ENCODE results near the gene PHYKPL. TPM values are rescaled to one million over a fixed set of nuclear protein-coding genes. Genes with fewer than 3 reads are reported as not detected.
"Not testable (repeated sequence)": the region's sequence is repeated elsewhere in the genome, so short reads cannot be mapped to it uniquely, and the experiment has no call there.

The PHYKPL gene
- total RNA-seq, 2 donors from 2014 or later = 133 to 191 TPM

DNA sequence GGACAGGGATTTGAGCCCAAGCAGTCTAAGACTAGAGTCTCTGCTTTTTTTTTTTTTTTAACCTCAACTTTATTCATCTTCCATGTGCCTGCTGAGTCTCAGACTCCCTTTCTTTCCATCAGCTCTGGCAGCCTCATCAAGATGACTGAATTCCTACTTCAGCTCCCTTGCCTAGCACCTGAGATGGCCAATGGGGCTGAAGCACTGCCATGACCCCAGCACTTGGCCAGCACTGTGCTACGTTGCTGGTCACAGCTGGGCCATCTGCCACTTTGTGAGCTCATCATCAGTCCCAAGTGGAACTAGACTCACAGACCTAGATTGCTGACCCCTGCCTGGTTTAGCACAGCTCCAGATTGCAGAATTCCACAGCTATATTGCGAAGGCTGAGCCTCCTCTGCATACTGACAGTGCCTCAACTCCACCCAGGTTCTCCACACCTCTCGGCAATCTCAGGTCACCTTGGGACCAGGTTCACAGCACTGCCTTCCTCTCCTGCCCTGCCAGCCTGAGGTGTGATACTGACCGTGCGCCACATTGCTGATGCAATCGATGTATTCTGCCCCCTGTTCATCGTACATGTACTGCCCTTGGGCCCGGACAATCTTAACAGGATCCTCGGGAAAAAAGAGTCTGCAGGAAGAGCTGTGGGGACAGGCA, 1.6 kb downstream of the PHYKPL start:
- H3K4me1 Mint-ChIP-seq (ENCODE audit: low read depth in 2 of 2) = peaks cover 49 to 55% of the 10 kb centered on the region in 2 donors
- peak overlapping the region; percentile 68 to 84 for H3K27ac Mint-ChIP-seq
- peak overlapping the region; percentile 90 for H3K4me3 Mint-ChIP-seq
- ATAC-seq = no peak
- no peaks in the 10 kb centered on the region for H3K27me3 Mint-ChIP-seq
- no peak for DNase-seq (ENCODE audit: low spot score)
- peaks cover 18% of the 10 kb centered on the region for H3K36me3 Mint-ChIP-seq
- no peaks in the 10 kb centered on the region for H3K9me3 Mint-ChIP-seq

DNA sequence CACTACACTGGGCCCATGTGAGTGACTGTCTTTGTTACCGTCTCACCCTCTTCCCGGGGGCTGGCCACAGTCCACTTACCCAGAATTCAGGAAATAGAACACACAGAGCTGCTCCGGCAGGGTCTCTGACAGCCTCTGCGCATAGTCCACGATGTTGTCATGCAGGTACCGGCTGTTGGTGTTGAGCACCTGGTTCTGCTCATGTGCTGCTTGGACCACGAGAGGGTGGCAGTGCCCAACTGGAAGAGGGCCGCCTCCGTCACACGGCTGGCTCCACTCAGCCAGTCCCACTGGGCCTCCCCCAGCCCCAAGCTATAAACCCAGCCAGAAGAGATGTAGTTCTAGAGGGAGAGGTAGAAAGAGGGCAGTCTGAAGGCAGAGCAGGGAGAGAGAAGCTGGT, 2.7 kb downstream of the PHYKPL start:
- Mint-ChIP-seq H3K27me3 (no peaks in the 10 kb centered on the region), H3K4me1 (ENCODE audit: low read depth in 2 of 2) (peaks cover 46 to 50% of the 10 kb centered on the region in 2 donors), H3K9me3 (no peaks in the 10 kb centered on the region), H3K4me3 (peak overlapping the region; percentile 90), H3K36me3 (peaks cover 18% of the 10 kb centered on the region), H3K27ac (peak overlapping the region; percentile 68 to 82)
- ATAC-seq (no peak), DNase-seq (ENCODE audit: low spot score) (no peak)

DNA sequence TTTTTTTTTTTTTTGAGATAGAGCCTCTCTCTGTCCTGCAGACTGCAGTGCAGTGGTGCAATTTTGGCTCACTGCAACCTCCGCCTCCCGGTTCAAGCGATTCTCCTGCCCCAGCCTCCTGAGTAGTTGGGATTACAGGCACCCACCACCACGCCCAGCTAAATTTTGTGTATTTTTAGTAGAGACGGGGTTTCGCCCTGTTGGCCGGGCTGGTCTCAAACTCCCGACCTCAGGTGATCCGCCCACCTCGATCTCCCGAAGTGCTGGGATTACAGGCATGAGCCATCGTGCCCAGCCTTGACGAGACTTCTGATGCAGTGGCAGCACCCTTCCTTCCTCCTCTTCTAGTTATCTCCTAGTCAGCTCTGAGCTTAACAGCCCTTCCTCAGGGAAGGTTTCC, 3.5 kb downstream of the PHYKPL start:
- not testable (repeated sequence) for H3K9me3 Mint-ChIP-seq; H3K27me3 Mint-ChIP-seq; DNase-seq (ENCODE audit: low spot score); ATAC-seq
- H3K4me3 Mint-ChIP-seq = peak overlapping the region; percentile 90
- H3K36me3 Mint-ChIP-seq = peaks cover 18% of the 10 kb centered on the region
- peak overlapping the region; percentile 59 to 82 for H3K27ac Mint-ChIP-seq
- peaks cover 46 to 49% of the 10 kb centered on the region in 2 donors for H3K4me1 Mint-ChIP-seq (ENCODE audit: low read depth in 2 of 2)

DNA sequence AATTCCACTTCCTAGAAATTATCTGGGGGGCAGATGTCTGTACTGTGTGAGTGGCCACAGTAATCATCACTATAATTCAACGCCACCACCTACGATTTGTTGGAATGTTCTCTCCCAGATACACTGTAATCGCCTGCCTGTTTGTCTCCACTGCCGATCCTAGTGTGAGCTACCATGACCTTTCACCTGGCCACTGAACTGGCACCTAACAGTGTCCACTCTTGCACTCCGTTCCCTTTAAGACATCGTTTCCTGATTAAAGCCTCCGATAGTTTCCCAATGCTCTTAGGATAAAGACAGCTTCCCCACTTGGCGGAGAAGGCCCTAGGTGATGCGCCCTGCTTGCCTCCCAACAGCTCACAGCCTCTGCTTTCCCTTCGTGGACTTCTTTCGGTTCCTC, 4.0 kb downstream of the PHYKPL start:
- H3K4me3 Mint-ChIP-seq = no peak overlapping the region
- peaks cover 51 to 52% of the 10 kb centered on the region in 2 donors for H3K4me1 Mint-ChIP-seq (ENCODE audit: low read depth in 2 of 2)
- ATAC-seq = no peak
- H3K9me3 Mint-ChIP-seq = no peaks in the 10 kb centered on the region
- peaks cover 18% of the 10 kb centered on the region for H3K36me3 Mint-ChIP-seq
- H3K27ac Mint-ChIP-seq = peak overlapping the region in 1 of 2 donors; percentile 59
- no peak for DNase-seq (ENCODE audit: low spot score)
- H3K27me3 Mint-ChIP-seq = no peaks in the 10 kb centered on the region

DNA sequence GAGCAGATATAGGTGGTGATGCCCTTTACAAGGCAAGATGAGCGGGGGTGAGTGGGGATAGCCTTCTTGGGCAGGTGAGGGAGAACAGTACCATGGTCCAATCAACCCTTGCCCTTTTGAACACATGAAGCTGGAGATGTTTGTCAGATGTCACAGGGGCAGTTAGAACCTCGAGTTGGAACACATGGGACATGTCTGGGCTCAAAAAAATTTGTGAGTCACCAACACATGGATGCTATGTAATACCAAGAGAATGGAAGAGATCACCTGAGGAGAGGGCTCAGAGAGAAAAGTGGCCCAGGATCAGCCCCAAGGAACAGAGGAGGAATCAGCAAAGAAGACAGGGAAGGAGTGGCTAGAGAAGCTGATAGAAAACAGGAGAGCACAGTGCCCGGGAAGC, 4.7 kb downstream of the PHYKPL start:
- Mint-ChIP-seq H3K36me3 (peaks cover 18% of the 10 kb centered on the region), H3K4me1 (ENCODE audit: low read depth in 2 of 2) (peaks cover 51 to 57% of the 10 kb centered on the region in 2 donors), H3K27me3 (no peaks in the 10 kb centered on the region), H3K27ac (peak overlapping the region in 1 of 2 donors; percentile 63), H3K4me3 (no peak overlapping the region), H3K9me3 (no peaks in the 10 kb centered on the region)
- DNase-seq (ENCODE audit: low spot score) (no peak), ATAC-seq (no peak)

DNA sequence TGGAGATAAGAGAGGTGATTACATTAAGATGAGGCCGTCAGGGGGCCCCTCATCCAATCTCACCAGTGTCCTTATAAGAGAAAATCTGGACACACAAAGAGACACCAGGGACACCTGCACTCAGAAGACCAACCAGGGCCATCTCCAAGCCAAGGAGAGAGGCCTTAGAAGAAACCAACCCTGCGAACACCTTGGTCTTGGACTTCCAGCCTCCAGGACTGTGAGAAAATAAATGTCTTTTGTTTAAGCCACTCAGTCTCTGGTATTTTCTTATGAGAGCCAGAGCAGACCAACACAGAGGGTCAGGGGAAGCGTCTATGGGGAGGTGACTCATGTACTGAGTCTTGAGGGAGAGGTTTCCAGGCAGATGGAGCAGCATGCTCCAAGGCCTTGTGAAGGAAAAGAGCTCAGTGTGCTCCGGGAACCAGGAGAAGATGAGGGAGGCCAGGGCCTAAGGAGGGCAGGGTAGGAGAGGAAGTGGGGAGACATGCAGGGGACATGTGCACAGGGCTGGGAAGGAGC, 5.4 kb downstream of the PHYKPL start:
- Mint-ChIP-seq H3K9me3 (no peaks in the 10 kb centered on the region), H3K27me3 (no peaks in the 10 kb centered on the region), H3K27ac (peak overlapping the region; percentile 63 to 81), H3K4me1 (ENCODE audit: low read depth in 2 of 2) (peaks cover 50 to 59% of the 10 kb centered on the region in 2 donors), H3K4me3 (peak overlapping the region; percentile 16), H3K36me3 (peaks cover 18% of the 10 kb centered on the region)
- ATAC-seq (no peak), DNase-seq (ENCODE audit: low spot score) (no peak)

DNA sequence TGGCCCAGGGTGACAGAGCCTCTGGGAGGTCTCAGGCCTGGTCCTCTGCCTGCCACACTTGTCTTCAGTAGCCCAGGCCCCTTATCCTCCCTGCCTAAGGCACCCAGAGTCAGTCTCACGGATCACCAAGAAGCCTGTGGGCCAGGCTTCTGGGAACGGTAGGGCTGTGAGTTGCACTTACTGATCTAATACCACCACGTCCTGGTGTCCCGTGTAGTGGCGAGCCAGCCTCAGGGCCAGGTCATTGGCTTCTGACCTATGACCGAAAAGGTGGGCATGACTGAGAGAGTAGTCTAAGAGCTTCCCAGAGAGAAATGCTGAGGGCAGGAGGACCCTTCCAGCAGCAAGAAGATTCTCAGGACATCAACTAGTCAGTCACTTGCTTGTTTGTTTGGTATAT, 7.4 kb downstream of the PHYKPL start:
- ATAC-seq = no peak
- H3K27me3 Mint-ChIP-seq = no peaks in the 10 kb centered on the region
- no peaks in the 10 kb centered on the region for H3K9me3 Mint-ChIP-seq
- no peak overlapping the region for H3K27ac Mint-ChIP-seq
- H3K4me1 Mint-ChIP-seq (ENCODE audit: low read depth in 2 of 2) = peaks cover 47 to 66% of the 10 kb centered on the region in 2 donors
- no peak overlapping the region for H3K4me3 Mint-ChIP-seq
- DNase-seq (ENCODE audit: low spot score) = no peak
- H3K36me3 Mint-ChIP-seq = peaks cover 18% of the 10 kb centered on the region

DNA sequence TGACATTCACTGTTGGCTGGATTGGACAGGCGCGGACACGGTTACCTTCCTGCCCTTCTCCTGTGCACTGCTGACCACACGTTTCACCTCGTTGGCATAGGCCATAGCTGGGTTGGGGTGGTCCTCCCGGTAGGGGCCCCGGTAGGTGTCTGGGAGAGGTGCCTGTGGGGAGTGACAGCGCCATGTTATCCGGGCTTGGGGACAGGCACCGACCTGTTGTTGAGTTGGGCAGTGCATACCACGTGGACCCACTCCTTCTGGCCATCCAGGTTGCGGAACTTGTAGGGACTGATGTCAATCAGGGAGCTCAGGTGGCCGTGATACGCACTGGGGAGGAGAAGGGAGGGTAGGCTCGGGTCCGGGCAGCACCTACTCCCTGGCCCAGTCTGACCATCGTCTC, 8.2 kb downstream of the PHYKPL start:
- H3K36me3 Mint-ChIP-seq = peaks cover 15% of the 10 kb centered on the region
- H3K9me3 Mint-ChIP-seq = no peaks in the 10 kb centered on the region
- DNase-seq (ENCODE audit: low spot score) (no peak), ATAC-seq (no peak)
- peaks cover 42 to 58% of the 10 kb centered on the region in 2 donors for H3K4me1 Mint-ChIP-seq (ENCODE audit: low read depth in 2 of 2)
- no peaks in the 10 kb centered on the region for H3K27me3 Mint-ChIP-seq
- H3K27ac Mint-ChIP-seq = peak overlapping the region in 1 of 2 donors; percentile 36
- no peak overlapping the region for H3K4me3 Mint-ChIP-seq

DNA sequence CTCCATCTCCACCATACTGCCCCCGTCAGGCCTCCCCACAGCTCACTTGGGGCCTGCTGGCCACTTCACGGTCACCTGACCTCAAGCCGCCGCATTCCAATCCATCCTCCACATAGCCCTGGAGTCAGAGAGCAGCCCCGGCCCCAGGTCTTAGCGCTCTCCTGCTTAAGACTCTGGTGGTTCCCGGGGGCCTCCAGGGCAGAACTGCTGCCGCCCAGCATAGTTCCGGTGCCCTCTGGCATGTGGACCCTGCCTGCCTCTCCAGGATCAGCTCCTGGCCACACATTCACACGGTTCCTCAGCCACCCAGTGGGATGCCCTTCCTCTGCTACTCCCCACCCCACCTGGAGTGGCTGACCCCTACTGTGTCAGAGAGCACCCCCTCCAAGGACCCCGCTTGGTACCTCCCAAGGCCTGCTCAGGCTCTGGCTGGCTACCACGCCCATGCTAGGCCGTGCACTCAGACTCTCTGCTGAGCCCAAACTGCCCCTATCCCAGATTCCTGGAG, 8.7 kb downstream of the PHYKPL start:
- Mint-ChIP-seq H3K4me1 (ENCODE audit: low read depth in 2 of 2) (peaks cover 40 to 55% of the 10 kb centered on the region in 2 donors), H3K9me3 (no peaks in the 10 kb centered on the region), H3K27me3 (no peaks in the 10 kb centered on the region), H3K36me3 (peaks cover 18% of the 10 kb centered on the region), H3K4me3 (no peak overlapping the region), H3K27ac (peak overlapping the region in 1 of 2 donors; percentile 36)
- ATAC-seq (peak in 1 of 2 donors; percentile 21), DNase-seq (ENCODE audit: low spot score) (no peak)

DNA sequence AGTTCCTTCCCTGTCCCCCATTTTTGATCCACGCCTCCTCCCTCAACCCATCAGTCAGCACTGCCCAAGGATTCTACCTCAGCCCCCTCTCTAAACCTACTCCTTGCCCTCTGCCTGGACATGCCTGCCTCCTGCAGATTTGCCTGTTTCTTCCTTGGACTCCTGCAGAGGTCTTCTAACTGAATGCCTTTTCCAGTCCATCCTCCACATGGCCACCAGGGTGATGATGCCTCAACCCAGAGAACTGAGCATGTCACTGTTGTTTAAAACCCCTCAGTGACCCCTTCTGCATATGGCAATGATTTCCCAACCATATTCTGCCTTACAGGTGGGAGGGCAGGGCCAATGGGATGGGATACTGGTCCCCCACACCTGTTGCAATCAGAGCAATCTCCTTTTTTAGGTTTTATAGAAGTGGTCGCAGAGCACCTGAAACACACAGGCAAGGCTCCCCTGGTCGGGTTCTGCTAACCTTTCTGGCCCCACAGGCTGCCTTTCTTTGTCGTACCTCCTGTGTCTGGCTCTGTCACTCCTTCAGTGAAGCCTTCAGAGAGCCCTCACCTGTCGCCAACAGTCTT, 9.3 kb downstream of the PHYKPL start:
- Mint-ChIP-seq H3K4me1 (ENCODE audit: low read depth in 2 of 2) (peaks cover 36 to 55% of the 10 kb centered on the region in 2 donors), H3K4me3 (no peak overlapping the region), H3K9me3 (no peaks in the 10 kb centered on the region), H3K27me3 (no peaks in the 10 kb centered on the region), H3K27ac (peak overlapping the region; percentile 32 to 36), H3K36me3 (peaks cover 21% of the 10 kb centered on the region)
- no peak for ATAC-seq
- no peak for DNase-seq (ENCODE audit: low spot score)

DNA sequence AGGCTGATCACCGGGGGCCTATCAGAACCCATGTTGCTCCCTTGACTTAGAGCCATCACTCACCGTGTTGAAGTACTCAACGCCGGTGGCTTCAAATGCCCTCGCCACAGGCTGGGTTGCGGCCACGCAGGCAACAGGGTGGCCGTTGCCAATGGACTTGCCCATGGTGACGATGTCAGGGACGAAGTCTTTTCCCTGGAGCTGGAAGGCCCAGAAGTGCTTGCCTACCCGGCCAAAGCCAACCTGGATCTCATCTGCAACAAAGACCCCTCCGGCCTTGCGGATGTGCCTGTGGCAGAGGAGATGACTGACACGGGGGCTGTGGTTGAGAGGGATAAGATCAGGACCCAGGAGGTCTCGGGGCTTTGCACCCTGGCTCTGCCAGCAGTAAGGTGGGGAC, 10.3 kb downstream of the PHYKPL start:
- Mint-ChIP-seq H3K4me1 (ENCODE audit: low read depth in 2 of 2) (peaks cover 27 to 45% of the 10 kb centered on the region in 2 donors), H3K27ac (peak overlapping the region in 1 of 2 donors; percentile 24)

DNA sequence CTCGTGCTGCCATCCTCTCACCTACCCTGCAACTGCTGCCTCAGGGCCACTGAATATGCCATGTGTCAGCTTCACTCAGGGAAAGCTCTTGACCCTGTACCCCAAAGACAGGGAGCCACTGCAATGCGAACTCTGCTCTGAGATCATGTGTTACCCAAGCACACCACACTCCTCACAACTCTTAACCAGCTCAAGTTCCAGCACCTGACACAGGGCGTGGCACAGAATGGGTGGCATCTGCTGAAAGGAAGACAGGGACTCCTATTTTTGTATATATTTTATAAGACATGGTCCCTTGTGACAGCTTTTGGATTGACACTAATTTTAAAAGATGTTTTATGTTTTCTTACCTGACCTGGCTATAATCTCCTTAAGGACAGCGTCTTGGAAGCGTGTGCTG, 10.7 kb downstream of the PHYKPL start:
- Mint-ChIP-seq H3K9me3 (no peaks in the 10 kb centered on the region), H3K27me3 (no peaks in the 10 kb centered on the region), H3K4me1 (ENCODE audit: low read depth in 2 of 2) (peaks cover 23 to 42% of the 10 kb centered on the region in 2 donors), H3K27ac (peak overlapping the region; percentile 23 to 24), H3K4me3 (no peak overlapping the region), H3K36me3 (peaks cover 10% of the 10 kb centered on the region)
- DNase-seq (ENCODE audit: low spot score) (no peak), ATAC-seq (peak; percentile 7 to 8)

More for the DNA sequence above, 10.3 kb downstream of the PHYKPL start:
- Mint-ChIP-seq H3K9me3 (no peaks in the 10 kb centered on the region), H3K4me3 (no peak overlapping the region), H3K27me3 (no peaks in the 10 kb centered on the region), H3K36me3 (peaks cover 14% of the 10 kb centered on the region)
- ATAC-seq (no peak), DNase-seq (ENCODE audit: low spot score) (no peak)

DNA sequence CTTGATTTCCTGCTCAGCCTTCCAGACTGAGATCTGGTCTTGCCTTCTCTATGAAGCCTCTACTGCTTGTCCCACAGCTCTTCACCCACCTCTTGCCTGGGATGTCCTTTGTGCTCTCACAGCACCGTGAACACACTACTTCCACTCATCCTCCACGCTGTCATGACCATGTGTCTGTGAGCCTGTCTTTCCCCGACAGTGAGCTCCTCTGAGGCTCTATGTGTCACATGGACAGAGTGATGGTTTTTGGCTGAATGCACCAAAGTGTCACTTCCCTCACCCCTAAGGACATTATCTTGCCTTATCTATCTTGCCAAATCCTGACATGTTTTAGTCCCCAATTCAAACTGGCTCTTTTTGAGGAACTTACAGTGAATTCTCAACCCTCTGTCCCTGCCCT, 11.3 kb downstream of the PHYKPL start:
- Mint-ChIP-seq H3K36me3 (peaks cover 13% of the 10 kb centered on the region), H3K27ac (peak overlapping the region; percentile 23 to 24), H3K4me1 (ENCODE audit: low read depth in 2 of 2) (peaks cover 20 to 44% of the 10 kb centered on the region in 2 donors), H3K4me3 (no peak overlapping the region), H3K27me3 (no peaks in the 10 kb centered on the region), H3K9me3 (no peaks in the 10 kb centered on the region)
- peak; percentile 30 to 46 for ATAC-seq
- no peak for DNase-seq (ENCODE audit: low spot score)

DNA sequence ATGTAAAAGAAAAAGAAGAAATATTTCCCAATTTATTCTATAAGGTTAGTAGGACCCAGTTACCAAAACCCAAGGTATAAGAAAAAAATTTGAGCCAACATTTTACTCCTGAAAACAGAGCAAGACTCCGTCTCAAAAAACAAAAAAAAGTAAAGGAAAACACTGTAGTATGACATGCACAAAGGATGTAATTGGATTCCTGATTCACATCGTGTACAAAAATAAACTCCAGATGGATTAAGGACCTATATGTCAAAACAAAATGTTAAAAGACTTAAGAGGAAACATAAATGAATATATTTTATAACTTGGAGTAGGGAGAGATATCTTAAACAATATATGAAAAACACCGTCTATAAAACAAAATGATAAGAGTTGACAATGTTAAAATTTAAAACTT, 13.8 kb downstream of the PHYKPL start:
- ATAC-seq (no peak), DNase-seq (ENCODE audit: low spot score) (no peak)
- peaks cover 20 to 35% of the 10 kb centered on the region in 2 donors for H3K4me1 Mint-ChIP-seq (ENCODE audit: low read depth in 2 of 2)
- no peaks in the 10 kb centered on the region for H3K9me3 Mint-ChIP-seq
- H3K27me3 Mint-ChIP-seq = no peaks in the 10 kb centered on the region
- H3K36me3 Mint-ChIP-seq = peaks cover 17% of the 10 kb centered on the region
- no peak overlapping the region for H3K4me3 Mint-ChIP-seq
- H3K27ac Mint-ChIP-seq = peak overlapping the region in 1 of 2 donors; percentile 70
